Measurements from ENCODE around the gene CRAT.

Gene CRAT

GRCh38 chr9:129110740-129111527 is at the start of gene CRAT, which contains the start of gene PTPA:
Gene CRAT, minus strand, starts transcription at chr9:129110793. Its CDS starts 284 bp downstream, at chr9:129110509.
Gene PTPA, plus strand, starts transcription at chr9:129111415. Its CDS starts 186 bp downstream, at chr9:129111601.
- DNase-seq: peak; percentile 53

GRCh38 chr9:129156163-129156562 is 45.6 kb upstream of the CRAT start:
- DNase-seq: no peak

GRCh38 chr9:129154866-129155477 is 44.4 kb upstream of the CRAT start:
- no peak for DNase-seq

- DNase-seq: no peak
These were observed 40.9 kb upstream of the CRAT start for GRCh38 chr9:129151469-129151868.

- no peak for DNase-seq
These were observed 40.1 kb upstream of the CRAT start for GRCh38 chr9:129150672-129151211.

GRCh38 chr9:129150122-129150521 is 39.5 kb upstream of the CRAT start:
- DNase-seq: no peak

- no peak for DNase-seq
These were observed 38.8 kb upstream of the CRAT start for GRCh38 chr9:129149442-129149841.

- DNase-seq: no peak
These were observed 38.0 kb upstream of the CRAT start for GRCh38 chr9:129148463-129149204.

- no peak for DNase-seq
These were observed 35.9 kb upstream of the CRAT start for GRCh38 chr9:129146441-129146941.

GRCh38 chr9:129145841-129146292 is 35.3 kb upstream of the CRAT start:
- no peak for DNase-seq

- no peak for DNase-seq
These were observed 34.7 kb upstream of the CRAT start for GRCh38 chr9:129145316-129145715.

GRCh38 chr9:129143031-129143927 is 32.7 kb upstream of the CRAT start:
- no peak for DNase-seq

GRCh38 chr9:129142138-129142935 is 31.7 kb upstream of the CRAT start:
- DNase-seq: no peak

GRCh38 chr9:129141066-129142041 is 30.8 kb upstream of the CRAT start:
- no peak for DNase-seq

GRCh38 chr9:129140397-129141065 is 29.9 kb upstream of the CRAT start:
- peak; percentile 31 for DNase-seq

- peak; percentile 92 for DNase-seq
These were observed 29.4 kb upstream of the CRAT start for GRCh38 chr9:129139993-129140396.

GRCh38 chr9:129139233-129139992 is 28.8 kb upstream of the CRAT start:
- DNase-seq: peak; percentile 56

GRCh38 chr9:129138476-129139232 is 28.1 kb upstream of the CRAT start:
- no peak for DNase-seq
